Measurements from ENCODE around the gene KLHDC4. TPM values are rescaled to one million over a fixed set of nuclear protein-coding genes. Genes with fewer than 3 reads are reported as not detected.

KLHDC4 gene
- total and polyA plus RNA-seq, 4 donors = 8.2 to 27.6 (median 14.2) TPM

DNA sequence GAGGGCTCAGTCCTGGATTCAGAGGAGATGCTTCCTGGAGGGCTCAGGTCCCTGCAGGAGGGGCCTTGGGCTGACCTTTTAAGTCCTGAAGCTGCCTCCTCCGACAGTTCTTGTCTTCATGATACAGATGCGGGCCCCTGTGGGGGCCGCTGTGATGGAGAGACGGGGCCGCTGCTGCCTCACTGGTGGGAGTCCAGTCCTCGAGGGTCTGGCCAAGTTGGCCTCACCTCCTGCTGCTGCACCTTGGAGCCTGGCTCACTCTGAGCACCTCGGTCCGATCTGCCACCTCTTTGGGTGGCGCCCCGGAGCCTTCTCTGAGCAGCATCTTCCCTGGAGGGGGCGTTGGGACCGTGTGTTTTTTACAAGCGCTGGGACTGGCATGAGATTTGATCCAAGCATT, 79.1 kb downstream of the KLHDC4 start:
- H3K27me3 ChIP-seq (ENCODE audit: control insufficient read depth in 4 of 4, insufficient read depth in 4 of 4, low read length in 3 of 4) = no peaks in the 10 kb centered on the region
- no peak overlapping the region for H3K9ac ChIP-seq (ENCODE audit: low read depth in 1 of 2, low read length in 2 of 2)
- no peaks in the 10 kb centered on the region for H3K4me1 ChIP-seq (ENCODE audit: control insufficient read depth in 4 of 4, insufficient read depth in 4 of 4, low read length in 3 of 4)
- 73% methylated on average over 13 of the region's 13 CpGs for WGBS
- DNase-seq (ENCODE audit: low spot score) = no peak
- H3K27ac ChIP-seq (ENCODE audit: low read depth in 1 of 2, low read length in 2 of 2) = no peak overlapping the region
- H3K36me3 ChIP-seq (ENCODE audit: control insufficient read depth in 4 of 4, insufficient read depth in 3 of 4, low read depth in 1 of 4, low read length in 3 of 4) = no peaks in the 10 kb centered on the region
- TF ChIP-seq FOXA2 (IDR thresholded peaks at IDR 0.05) = no peak
- TF ChIP-seq RAD21 (IDR thresholded peaks at IDR 0.05) = no peak
- no peak for TF ChIP-seq TAF1 (conservative IDR thresholded peaks at IDR 0.05)
- no peak for TF ChIP-seq HNF4A (conservative IDR thresholded peaks at IDR 0.05)
- no peaks in the 10 kb centered on the region for H3K9me3 ChIP-seq (ENCODE audit: control insufficient read depth in 4 of 4, low read length in 3 of 4)
- H3K4me3 ChIP-seq (ENCODE audit: low read depth in 1 of 3, low read length in 3 of 3) = no peak overlapping the region

DNA sequence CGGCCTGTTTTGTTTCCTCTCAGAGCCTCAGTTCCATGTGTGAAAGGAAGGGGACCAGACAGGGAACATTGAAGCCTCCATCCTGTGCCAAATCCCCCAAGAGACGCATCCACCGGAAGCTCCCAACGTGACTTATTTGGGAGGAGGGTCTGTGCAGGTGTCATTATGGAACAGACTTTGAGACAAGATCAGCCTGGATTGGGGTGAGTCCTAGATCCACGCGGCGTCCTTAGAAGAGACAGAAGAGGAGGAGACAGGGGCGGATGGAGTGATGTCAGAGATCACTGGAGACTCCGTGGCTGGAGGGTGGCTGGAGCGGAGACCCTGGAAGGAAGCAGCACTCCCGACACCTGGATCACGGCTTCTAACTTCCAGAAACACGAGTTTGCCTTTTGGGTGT, 80.0 kb downstream of the KLHDC4 start:
- no peaks in the 10 kb centered on the region for H3K36me3 ChIP-seq (ENCODE audit: control insufficient read depth in 4 of 4, insufficient read depth in 3 of 4, low read depth in 1 of 4, low read length in 3 of 4)
- no peak overlapping the region for H3K4me3 ChIP-seq (ENCODE audit: low read depth in 1 of 3, low read length in 3 of 3)
- no peaks in the 10 kb centered on the region for H3K4me1 ChIP-seq (ENCODE audit: control insufficient read depth in 4 of 4, insufficient read depth in 4 of 4, low read length in 3 of 4)
- H3K9ac ChIP-seq (ENCODE audit: low read depth in 1 of 2, low read length in 2 of 2) = no peak overlapping the region
- H3K27me3 ChIP-seq (ENCODE audit: control insufficient read depth in 4 of 4, insufficient read depth in 4 of 4, low read length in 3 of 4) = no peaks in the 10 kb centered on the region
- H3K27ac ChIP-seq (ENCODE audit: low read depth in 1 of 2, low read length in 2 of 2) = no peak overlapping the region
- no peak for DNase-seq (ENCODE audit: low spot score)
- WGBS = 77% methylated on average over 13 of the region's 13 CpGs
- TF ChIP-seq RAD21 (IDR thresholded peaks at IDR 0.05) (no peak), JUND (IDR thresholded peaks at IDR 0.05) (no peak), TAF1 (conservative IDR thresholded peaks at IDR 0.05) (no peak), RXRA (IDR thresholded peaks at IDR 0.05) (no peak), YY1 (IDR thresholded peaks at IDR 0.05) (no peak), SP1 (IDR thresholded peaks at IDR 0.05) (no peak), EGR1 (IDR thresholded peaks at IDR 0.05; ENCODE audit: low read depth in 2 of 2) (no peak), NR2F2 (IDR thresholded peaks at IDR 0.05) (no peak), HNF4G (IDR thresholded peaks at IDR 0.05) (no peak), FOXA2 (IDR thresholded peaks at IDR 0.05) (no peak), HNF4A (conservative IDR thresholded peaks at IDR 0.05) (no peak), GABPA (IDR thresholded peaks at IDR 0.05 in 1 of 2, conservative IDR thresholded peaks at IDR 0.05 in 1 of 2) (no peak), FOXA1 (IDR thresholded peaks at IDR 0.05) (no peak)
- TF ChIP-seq, protein P1, sequence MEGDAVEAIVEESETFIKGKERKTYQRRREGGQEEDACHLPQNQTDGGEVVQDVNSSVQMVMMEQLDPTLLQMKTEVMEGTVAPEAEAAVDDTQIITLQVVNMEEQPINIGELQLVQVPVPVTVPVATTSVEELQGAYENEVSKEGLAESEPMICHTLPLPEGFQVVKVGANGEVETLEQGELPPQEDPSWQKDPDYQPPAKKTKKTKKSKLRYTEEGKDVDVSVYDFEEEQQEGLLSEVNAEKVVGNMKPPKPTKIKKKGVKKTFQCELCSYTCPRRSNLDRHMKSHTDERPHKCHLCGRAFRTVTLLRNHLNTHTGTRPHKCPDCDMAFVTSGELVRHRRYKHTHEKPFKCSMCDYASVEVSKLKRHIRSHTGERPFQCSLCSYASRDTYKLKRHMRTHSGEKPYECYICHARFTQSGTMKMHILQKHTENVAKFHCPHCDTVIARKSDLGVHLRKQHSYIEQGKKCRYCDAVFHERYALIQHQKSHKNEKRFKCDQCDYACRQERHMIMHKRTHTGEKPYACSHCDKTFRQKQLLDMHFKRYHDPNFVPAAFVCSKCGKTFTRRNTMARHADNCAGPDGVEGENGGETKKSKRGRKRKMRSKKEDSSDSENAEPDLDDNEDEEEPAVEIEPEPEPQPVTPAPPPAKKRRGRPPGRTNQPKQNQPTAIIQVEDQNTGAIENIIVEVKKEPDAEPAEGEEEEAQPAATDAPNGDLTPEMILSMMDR (IDR thresholded peaks at IDR 0.05; ENCODE audit: low read depth, low read length, missing input control) = no peak
- TF ChIP-seq, protein P2, sequence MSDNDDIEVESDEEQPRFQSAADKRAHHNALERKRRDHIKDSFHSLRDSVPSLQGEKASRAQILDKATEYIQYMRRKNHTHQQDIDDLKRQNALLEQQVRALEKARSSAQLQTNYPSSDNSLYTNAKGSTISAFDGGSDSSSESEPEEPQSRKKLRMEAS (IDR thresholded peaks at IDR 0.05) = no peak
- TF ChIP-seq, protein P3, sequence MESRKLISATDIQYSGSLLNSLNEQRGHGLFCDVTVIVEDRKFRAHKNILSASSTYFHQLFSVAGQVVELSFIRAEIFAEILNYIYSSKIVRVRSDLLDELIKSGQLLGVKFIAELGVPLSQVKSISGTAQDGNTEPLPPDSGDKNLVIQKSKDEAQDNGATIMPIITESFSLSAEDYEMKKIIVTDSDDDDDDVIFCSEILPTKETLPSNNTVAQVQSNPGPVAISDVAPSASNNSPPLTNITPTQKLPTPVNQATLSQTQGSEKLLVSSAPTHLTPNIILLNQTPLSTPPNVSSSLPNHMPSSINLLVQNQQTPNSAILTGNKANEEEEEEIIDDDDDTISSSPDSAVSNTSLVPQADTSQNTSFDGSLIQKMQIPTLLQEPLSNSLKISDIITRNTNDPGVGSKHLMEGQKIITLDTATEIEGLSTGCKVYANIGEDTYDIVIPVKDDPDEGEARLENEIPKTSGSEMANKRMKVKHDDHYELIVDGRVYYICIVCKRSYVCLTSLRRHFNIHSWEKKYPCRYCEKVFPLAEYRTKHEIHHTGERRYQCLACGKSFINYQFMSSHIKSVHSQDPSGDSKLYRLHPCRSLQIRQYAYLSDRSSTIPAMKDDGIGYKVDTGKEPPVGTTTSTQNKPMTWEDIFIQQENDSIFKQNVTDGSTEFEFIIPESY (IDR thresholded peaks at IDR 0.05) = no peak
- TF ChIP-seq, protein P4, sequence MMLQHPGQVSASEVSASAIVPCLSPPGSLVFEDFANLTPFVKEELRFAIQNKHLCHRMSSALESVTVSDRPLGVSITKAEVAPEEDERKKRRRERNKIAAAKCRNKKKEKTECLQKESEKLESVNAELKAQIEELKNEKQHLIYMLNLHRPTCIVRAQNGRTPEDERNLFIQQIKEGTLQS (IDR thresholded peaks at IDR 0.05) = no peak
- TF ChIP-seq, protein P5, sequence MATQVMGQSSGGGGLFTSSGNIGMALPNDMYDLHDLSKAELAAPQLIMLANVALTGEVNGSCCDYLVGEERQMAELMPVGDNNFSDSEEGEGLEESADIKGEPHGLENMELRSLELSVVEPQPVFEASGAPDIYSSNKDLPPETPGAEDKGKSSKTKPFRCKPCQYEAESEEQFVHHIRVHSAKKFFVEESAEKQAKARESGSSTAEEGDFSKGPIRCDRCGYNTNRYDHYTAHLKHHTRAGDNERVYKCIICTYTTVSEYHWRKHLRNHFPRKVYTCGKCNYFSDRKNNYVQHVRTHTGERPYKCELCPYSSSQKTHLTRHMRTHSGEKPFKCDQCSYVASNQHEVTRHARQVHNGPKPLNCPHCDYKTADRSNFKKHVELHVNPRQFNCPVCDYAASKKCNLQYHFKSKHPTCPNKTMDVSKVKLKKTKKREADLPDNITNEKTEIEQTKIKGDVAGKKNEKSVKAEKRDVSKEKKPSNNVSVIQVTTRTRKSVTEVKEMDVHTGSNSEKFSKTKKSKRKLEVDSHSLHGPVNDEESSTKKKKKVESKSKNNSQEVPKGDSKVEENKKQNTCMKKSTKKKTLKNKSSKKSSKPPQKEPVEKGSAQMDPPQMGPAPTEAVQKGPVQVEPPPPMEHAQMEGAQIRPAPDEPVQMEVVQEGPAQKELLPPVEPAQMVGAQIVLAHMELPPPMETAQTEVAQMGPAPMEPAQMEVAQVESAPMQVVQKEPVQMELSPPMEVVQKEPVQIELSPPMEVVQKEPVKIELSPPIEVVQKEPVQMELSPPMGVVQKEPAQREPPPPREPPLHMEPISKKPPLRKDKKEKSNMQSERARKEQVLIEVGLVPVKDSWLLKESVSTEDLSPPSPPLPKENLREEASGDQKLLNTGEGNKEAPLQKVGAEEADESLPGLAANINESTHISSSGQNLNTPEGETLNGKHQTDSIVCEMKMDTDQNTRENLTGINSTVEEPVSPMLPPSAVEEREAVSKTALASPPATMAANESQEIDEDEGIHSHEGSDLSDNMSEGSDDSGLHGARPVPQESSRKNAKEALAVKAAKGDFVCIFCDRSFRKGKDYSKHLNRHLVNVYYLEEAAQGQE (IDR thresholded peaks at IDR 0.05) = no peak
- no peaks in the 10 kb centered on the region for H3K9me3 ChIP-seq (ENCODE audit: control insufficient read depth in 4 of 4, low read length in 3 of 4)

Data from liver (tissue), 9 donors.